NCI-H2081 (cell line): ENCODE measurements around the gene SUSD1.
"Not testable (repeated sequence)": the region's sequence is repeated elsewhere in the genome, so short reads cannot be mapped to it uniquely, and the experiment has no call there.

ENCODE experiments used
- DNase-seq, 2 experiments: peaks; one replicate each; lab custom pipeline; 2025; lab: John Stamatoyannopoulos, UW

SUSD1 gene

DNA sequence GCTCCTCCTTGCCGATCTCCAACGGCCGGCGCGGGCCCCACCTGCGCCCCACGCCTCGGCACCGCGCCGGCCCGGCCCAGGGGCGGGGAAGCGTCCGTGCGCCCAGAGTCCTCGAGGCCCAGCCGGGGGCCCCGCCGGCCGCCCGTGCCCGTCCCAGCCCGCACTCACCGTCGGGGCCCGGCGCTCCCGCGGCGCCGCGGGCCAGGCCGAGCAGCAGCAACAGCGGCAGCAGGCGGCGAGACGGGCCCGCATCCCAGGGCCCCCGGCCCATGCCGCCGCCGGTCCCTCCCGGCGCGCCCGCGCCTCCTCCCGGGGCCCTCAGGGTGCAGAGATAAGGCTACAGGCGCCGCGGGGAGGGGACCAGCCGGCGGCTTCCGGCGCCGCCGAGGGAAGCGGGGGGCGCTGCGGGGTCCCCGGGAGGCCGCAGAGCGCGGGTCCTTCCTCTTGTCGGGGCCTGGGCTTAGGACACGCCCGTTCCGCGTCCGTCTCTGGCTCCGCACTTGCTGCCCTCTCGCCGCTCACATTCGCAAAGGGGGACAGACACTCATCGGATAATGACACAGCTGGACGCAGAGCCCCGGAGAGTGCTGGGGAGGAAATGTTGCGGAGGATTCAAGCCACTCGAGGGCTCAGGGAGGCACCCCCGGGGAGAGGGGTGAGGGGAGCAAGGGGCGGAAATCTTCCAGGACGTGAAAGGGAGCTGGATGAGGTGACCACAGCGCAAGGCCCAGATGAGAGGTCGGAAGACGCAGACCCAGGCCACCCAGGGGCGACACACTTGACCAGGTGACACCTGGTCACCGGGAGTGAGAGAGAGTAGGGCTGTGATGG lies at the start of gene SUSD1:
SUSD1 (minus strand) TSS at position 333 of the 831 bp plus-strand sequence; CDS start at position 271, 62 bp downstream.
- DNase-seq, result peak; percentile 34 to 46

DNA sequence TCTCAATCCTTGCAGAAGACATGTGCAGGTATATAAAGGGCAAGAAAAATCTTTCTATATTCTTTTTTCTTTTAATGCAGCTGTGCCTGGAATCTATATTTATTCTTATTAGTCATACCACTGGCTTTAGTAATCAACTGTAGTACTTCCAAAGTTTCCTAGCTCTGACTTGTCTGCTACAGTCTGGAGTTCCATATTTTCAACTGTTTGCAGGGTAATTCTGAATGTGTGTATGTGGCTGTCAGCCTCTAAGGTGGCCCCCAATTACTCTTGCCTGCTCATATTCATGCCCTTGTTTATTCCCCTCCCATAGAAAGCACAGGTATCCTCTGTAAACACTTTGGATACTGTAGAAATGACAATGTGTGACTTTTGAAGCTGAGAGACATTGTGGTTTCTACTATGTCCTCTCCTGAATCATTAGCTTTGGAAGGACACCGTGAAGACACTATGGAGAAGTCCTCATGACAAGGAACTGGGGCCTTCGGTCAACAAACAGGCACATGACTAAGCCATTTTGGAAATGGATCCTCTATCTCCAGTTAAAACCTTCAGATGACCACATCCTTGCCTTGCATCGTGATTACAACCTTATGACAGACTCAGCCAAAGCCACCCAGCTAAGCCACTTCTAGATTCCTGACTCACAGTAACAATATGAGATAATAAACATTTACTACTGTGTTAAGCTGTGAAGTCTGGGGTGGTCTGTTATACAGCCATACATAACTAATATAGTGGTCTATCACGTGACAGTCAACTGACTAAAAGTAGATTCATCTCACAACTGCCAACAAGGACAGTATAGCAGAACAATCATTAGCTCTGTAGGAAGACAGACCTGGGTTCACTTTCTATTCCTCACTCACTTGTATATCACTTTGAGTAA lies 49.5 kb upstream of the SUSD1 start:
- no peak for DNase-seq

DNA sequence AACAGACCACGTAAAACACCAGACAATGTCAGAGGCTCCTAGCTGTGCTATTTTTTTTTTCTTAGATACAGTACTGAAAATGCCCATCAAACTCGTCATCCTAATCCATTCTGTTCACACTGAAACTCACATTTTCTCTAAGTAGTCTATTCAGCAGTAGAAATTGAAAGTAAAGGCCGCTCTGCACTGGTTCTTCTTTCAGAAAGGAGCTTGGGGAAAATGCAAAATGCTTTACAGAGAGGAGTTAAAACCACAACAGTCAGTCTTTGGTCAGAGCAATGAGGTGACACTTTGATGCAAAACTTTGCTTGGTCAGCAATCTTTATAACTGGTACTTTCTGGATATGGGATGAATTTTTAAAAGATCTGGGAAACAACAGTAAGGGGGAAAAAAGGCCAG lies 43.8 kb upstream of the SUSD1 start:
- no peak for DNase-seq

GRCh38 chr9:112212926-112213325 lies 37.8 kb upstream of the SUSD1 start:
- no peak for DNase-seq

DNA sequence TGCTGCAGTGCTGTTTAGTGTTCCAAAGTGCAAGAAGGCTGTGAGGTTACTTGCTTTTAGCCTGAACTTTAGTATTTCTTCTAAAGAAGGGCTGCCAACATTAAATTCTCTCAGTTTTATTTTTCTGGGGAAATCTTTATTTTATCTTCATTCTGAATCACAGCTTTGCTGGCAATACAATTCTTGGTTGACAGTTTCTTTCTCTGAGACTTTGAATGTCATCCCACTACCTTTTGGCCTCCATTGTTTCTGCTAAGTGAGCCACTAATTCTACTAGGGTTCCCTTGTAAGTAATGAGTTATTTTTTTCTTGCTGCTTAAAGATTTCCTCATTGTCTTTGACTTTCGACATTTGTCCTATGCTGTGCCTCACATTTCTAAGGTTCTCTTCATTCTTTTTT lies 32.4 kb upstream of the SUSD1 start:
- DNase-seq, result no peak

DNA sequence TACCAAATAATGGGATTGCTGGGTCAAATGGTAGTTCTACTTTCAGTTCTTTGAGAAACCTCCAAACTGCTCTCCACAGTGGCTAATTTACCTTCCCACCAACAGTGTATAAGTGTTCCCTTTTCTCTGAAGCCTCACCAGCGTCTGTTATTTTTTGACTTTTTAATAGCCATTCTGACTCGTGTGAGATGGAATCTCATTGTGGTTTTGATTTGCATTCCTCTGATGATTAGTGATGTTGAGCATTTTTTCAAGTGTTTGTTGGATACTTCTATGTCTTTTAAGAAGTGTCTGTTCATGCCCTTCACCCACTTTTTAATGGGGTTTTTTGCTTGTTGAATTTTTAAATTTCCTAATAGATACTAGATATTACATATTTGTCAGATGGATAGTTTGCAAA lies 28.4 kb upstream of the SUSD1 start:
- DNase-seq, result no peak

- no peak for DNase-seq
Observed at GRCh38 chr9:112200711-112201110, 25.6 kb upstream of the SUSD1 start.

- DNase-seq, result no peak
Observed at GRCh38 chr9:112198646-112199045, 23.5 kb upstream of the SUSD1 start.

DNA sequence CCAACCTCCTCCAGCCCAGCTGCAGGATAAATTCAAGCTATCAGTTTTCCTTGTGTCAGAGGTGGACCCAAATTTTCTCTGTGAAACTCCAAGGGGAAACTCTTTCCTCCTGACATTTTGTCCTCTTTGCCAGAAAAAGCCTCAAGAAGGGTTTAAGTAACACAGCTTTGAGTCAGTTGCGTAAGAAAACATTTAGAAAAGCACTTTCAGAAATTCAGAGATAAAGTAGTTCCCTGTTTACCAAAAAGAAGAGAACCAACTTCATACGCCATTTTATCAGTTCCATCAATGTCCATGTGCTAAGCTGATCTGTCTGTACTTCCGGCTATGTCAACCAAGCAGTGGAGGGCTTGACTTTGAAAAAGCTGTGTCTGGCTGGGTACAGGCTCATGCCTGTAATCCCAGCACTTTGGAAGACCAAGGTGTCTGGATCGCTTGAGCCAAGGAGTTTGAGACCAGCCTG lies 19.9 kb upstream of the SUSD1 start:
- DNase-seq, result no peak

DNA sequence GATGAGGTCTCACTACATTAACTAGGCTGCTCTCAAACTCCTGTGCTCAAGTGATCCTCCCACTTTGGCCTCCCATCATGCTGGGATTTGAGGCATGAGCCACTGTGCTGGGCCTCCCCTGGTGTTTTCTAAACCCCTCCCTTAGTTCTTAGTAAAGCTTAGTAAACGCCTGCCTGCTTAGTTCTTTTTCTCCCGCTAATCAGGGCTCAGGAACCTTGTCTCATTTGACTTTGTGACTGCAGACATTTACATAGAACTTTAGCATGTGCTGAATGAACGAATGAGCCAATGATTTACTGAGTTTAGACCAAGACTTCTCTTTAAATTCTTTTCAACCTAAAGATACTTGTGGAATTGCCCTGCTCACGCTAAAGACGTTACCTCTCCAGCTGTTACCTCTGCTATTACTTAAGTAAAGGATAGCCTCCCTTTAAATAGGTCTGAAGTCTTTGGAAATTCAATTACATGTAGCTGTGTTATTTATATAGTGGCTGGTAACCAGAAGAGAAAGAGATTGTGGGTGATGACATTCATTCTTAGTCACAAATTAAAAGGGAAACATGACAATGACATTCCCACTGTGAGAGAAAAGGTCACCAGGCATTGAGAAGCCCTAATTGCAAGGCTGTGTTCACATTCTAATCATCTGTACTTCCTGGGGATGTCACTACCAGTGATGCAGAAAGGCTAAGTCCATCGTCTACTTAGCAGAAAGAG lies 18.6 kb upstream of the SUSD1 start:
- DNase-seq, result peak in 1 of 2 experiments; percentile 27

DNA sequence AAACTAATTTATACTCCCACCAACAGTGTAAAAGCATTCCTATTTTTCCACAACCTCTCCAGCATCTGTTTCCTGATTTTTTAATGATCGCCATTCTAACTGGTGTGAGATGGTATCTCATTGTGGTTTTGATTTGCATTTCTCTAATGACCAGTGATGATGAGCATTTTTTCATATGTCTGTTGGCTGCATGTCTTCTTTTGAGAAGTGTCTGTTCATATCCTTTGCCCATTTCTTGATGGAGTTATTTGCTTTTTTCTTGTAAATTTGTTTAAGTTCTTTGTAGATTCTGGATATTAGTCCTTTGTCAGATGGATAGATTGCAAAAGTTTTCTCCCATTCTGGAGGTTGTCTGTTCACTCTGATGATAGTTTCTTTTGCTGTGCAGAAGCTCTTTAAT lies 15.2 kb upstream of the SUSD1 start:
- not testable (repeated sequence) for DNase-seq

- DNase-seq, result no peak
Observed at GRCh38 chr9:112188884-112189283, 13.8 kb upstream of the SUSD1 start.

DNA sequence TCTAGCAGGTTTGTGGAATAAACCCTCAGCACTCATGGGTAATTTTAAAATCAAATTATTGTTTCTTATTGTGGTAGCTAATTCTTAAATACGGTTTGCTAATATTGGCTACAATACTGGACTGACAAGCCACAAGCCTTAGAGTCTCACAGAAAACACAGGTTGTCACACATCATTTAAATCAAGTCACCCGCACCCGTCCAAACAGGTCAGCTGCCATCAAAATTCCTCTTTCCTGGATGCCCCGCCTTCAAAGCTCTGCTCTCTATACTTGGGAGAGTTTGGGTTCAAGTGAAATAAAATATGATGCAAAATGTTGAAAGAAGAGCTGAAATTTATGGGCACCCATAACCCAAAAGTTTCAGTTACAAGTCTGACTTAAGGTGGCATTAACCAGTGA lies 12.3 kb upstream of the SUSD1 start:
- DNase-seq, result no peak

DNA sequence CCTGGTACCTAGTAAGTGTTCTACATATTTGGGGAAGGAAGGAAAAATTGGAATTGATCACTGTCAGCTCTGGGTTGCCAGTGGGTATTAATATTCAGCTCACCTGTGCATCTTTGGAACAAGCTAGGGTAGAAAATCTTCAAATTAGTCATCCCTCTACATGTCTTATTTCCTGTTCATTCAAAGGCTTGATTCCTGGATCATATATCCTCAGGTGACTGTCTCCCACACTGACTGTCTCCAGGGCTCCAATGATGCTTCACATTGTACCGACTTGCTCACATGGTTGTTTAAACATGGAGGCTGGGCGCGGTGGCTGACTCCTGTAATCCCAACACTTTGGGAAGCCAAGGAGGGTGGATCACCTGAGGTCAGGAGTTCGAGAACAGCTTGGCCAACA lies 11.6 kb upstream of the SUSD1 start:
- no peak for DNase-seq

DNA sequence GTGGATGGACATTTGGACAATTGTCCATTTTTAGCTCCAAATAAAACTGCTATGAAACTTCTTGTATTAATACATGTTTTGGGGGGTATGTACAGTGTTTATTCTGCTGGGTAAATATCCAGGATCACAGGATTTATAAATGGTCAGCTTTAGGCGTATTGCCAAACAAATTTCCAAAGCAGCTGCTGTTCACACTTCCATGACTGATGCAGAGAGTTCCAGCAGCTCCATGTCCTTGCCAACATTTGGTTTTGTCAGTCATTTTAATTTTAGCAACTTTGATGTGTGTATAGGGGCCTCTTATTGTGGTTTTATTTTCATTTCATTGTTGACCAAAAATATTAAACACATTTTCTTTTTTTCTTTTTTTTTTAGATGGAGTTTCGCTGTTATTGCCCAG lies 9.8 kb upstream of the SUSD1 start:
- DNase-seq, result no peak

DNA sequence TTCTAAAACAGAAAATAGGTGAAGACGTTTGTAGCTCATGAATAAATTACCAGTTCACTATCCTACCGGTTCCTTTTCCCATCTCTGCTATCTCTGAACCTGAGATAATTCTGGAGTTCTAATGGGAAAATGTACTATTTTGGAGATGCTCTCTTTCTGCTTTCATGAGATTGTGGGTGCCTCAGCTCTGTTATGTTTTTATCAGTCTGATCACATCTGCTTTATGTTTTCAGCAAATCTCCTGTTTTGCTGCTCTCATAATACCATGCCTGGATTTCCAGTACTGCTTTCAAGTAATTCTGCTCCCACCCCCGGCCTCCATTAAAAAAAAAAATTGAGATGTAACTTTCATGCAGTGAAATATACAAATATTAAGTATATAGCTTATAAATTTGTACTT lies 9.1 kb upstream of the SUSD1 start:
- no peak for DNase-seq

- DNase-seq, result no peak
Observed at GRCh38 chr9:112180387-112180881, 5.3 kb upstream of the SUSD1 start.

DNA sequence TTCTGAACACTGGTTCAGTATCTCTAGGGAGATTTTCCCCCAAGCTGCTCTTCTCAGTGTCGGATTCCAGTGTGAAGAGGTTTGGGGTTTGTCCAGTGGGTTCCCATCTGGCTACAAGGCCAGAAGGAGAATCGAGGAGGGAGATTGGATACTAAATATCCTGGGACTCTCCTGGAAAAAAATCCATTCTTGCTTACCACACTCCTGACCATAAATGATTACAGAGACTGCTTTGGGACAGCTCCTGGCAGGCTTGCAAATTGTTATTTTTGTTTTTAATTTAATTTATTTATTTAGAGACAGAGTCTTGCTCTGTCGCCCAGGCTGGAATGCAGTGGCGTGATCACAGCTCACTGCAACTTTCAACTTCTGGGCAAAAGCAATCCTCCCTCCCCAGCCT lies 4.7 kb upstream of the SUSD1 start:
- no peak for DNase-seq

- no peak for DNase-seq
Observed at GRCh38 chr9:112176524-112176923, 1.4 kb upstream of the SUSD1 start.

GRCh38 chr9:112175796-112176315 lies 759 bp upstream of the SUSD1 start:
- DNase-seq, result no peak

DNA sequence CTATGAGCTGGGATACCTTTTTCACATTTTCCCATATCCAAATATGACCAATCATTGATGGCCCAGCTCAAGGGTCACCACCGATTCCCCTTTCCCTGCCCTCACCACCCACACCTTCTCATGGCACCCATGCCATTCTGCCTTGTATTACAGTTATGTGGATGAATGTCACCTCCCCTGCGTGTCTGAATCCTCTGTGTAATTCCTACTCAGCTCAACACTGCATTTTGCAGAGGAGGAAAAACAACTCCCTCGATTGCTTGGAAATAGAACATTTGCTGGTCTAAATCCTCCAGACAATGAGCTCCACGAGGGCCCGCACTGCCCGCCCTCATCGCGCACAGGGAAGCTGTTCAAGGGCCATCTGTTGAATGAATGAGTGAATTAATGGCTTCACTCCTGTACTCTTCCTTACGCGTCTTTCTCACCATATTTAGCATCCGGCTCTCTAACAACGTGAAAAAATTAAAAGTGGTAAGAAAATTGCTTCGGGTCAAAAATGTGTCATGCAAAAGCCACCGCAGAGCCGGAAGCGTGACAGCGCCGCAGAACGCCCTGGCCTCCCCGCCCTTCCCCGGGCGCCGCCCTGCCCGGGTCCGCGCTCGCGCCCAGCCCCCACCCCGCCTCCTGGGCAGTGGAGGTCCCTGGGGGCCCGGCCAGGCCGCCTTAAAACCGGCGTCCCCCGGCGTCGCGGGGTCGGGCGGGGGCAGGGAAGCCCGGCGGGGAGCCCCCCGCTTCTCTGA lies 704 bp downstream of the SUSD1 start:
- peak; percentile 34 to 63 for DNase-seq
